Activated T-helper 2 cell treated with anti-CD3 and anti-CD28 coated beads, Interferon-gamma antibody, Interleukin-2, Interleukin-4, amounts not matched to agents 10 μg/mL and 5 μg/mL and 100 μg/mL, durations not matched to agents 14 hours and 24 hours and 36 hours (primary cell): ENCODE results near the gene PLCH1. TPM values are rescaled to one million over a fixed set of nuclear protein-coding genes. Genes with fewer than 3 reads are reported as not detected.
A peak's percentile ranks its signal among the peaks of the same experiment; 100 is the strongest.

ENCODE experiments used
- DNase-seq: peaks from one replicate; pipeline ENCODE4 v3.0.0; 2021; ENCODE audit warnings: low spot score
- H3K27ac Mint-ChIP-seq: one replicate; pipeline ENCODE4 v1.8.0; 2021; ENCODE audit warnings: mixed read lengths
- H3K27me3 Mint-ChIP-seq: one replicate; pipeline ENCODE4 v1.8.0; 2021; ENCODE audit warnings: low read depth, mixed read lengths
- H3K36me3 Mint-ChIP-seq: one replicate; pipeline ENCODE4 v1.8.0; 2021; ENCODE audit warnings: low read depth, mixed read lengths
- H3K4me1 Mint-ChIP-seq: one replicate; pipeline ENCODE4 v1.8.0; 2021; ENCODE audit warnings: low read depth, mixed read lengths
- H3K4me3 Mint-ChIP-seq: one replicate; pipeline ENCODE4 v1.8.0; 2021; ENCODE audit warnings: low read depth, mild to moderate bottlenecking, moderate library complexity, mixed read lengths
- H3K9me3 Mint-ChIP-seq: one replicate; pipeline ENCODE4 v1.8.0; 2021; ENCODE audit warnings: mixed read lengths
- intact Hi-C: fragments of 100-400 bp; cut with micrococcal nuclease; formaldehyde crosslinking; loops from one replicate; pipeline ENCODE4 v1.15.1; 2023
- total RNA-seq: library from RNA; stranded (reverse); gene quantifications from 2 replicates; pipeline ENCODE4 v1.2.3, GENCODE V29; 2022

The PLCH1 gene
- 0.09 and 0.25 TPM in 2 replicates for total RNA-seq

- Mint-ChIP-seq H3K27ac (no peak within 1 kb of the TSS), H3K4me3 (peak within 1 kb of the TSS; percentile 64), H3K9me3 (no peaks in the 10 kb centered on the region), H3K4me1 (peaks cover 19% of the 10 kb centered on the region), H3K27me3 (peaks cover 61% of the 10 kb centered on the region), H3K36me3 (no peaks in the 10 kb centered on the region)
- peak; percentile 13 for DNase-seq
- intact Hi-C loops = loop anchor here (10.0 kb wide), 1 partner anchor 120 kb away; no protein-coding TSS in a partner anchor
Measured at GRCh38 chr3:155744626-155745324, at the start of gene PLCH1. TSS of gene PLCH1 (minus strand) at chr3:155745071. CDS start at chr3:155704224, 40,847 bp downstream.

DNA sequence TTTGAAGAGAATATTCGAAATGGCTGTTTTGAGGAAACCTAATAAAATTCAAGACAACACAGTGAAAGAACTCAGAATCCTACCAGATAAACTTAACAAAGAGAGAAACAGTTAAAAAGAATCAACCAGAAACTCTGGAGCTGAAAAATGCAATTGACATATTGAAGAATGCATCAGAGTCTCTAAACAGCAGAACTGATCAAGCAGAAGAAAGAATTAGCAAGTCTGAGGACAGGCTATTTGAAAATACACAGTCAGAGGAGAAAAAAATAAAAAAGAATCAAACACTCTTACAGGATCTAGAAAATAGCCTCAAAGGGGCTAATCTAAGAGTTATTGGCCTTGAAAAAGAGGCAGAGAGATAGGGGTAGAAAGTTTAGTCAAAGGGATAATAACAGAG, 47.7 kb upstream of the PLCH1 start:
- intact Hi-C loops = no loop called here
- peaks cover 7% of the 10 kb centered on the region for H3K9me3 Mint-ChIP-seq
- no peaks in the 10 kb centered on the region for H3K27me3 Mint-ChIP-seq
- no peak overlapping the region for H3K27ac Mint-ChIP-seq
- DNase-seq = no peak
- H3K4me1 Mint-ChIP-seq = peaks cover 6% of the 10 kb centered on the region
- no peak overlapping the region for H3K4me3 Mint-ChIP-seq
- peaks cover 18% of the 10 kb centered on the region for H3K36me3 Mint-ChIP-seq

GRCh38 chr3:155791190-155791589, 46.3 kb upstream of the PLCH1 start:
- H3K36me3 Mint-ChIP-seq = peaks cover 15% of the 10 kb centered on the region
- no peaks in the 10 kb centered on the region for H3K27me3 Mint-ChIP-seq
- DNase-seq = no peak
- H3K4me1 Mint-ChIP-seq = peaks cover 6% of the 10 kb centered on the region
- intact Hi-C loops = no loop called here
- H3K4me3 Mint-ChIP-seq = no peak overlapping the region
- no peak overlapping the region for H3K27ac Mint-ChIP-seq
- H3K9me3 Mint-ChIP-seq = peaks cover 7% of the 10 kb centered on the region

DNA sequence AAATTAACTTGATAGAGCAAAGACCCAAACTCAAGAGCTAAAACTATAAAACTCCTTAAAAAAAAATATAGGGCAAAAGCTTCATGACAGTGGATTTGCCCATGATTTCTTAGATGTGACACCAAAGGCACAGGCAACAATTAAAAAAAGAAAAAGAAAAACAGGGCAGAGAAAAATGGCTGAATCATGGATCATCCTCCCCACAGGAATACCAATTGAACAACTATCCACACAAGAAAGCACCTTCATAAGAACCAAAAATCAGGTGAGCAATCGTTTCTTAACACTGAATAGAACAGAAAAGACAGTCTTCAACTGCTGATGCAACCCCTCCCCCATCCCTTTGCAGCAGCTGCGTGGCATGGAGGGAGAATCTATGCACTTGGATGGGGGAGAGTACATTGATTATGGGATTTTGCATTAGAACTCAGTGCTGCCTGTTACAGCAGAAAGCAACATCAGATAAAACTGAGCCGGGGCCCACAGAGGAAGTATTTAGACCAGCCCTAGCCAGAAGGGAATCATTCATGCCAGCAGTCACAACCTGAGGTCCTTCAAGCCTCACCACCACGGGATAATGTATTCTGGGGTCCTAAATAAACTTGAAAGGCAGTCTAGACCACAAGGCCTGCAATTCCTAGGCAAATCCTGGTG, 45.5 kb upstream of the PLCH1 start:
- H3K4me3 Mint-ChIP-seq = no peak overlapping the region
- no peak overlapping the region for H3K27ac Mint-ChIP-seq
- no peak for DNase-seq

GRCh38 chr3:155785662-155786295, 40.9 kb upstream of the PLCH1 start:
- H3K4me1 Mint-ChIP-seq = peaks cover 6% of the 10 kb centered on the region
- H3K27ac Mint-ChIP-seq = no peak overlapping the region
- peaks cover 9% of the 10 kb centered on the region for H3K9me3 Mint-ChIP-seq
- H3K4me3 Mint-ChIP-seq = no peak overlapping the region
- H3K36me3 Mint-ChIP-seq = peaks cover 10% of the 10 kb centered on the region
- intact Hi-C loops = no loop called here
- no peak for DNase-seq
- H3K27me3 Mint-ChIP-seq = no peaks in the 10 kb centered on the region

More for the DNA sequence above, 45.5 kb upstream of the PLCH1 start:
- H3K4me1 Mint-ChIP-seq = peaks cover 8% of the 10 kb centered on the region
- H3K27me3 Mint-ChIP-seq = no peaks in the 10 kb centered on the region
- intact Hi-C loops = no loop called here
- peaks cover 7% of the 10 kb centered on the region for H3K9me3 Mint-ChIP-seq
- H3K36me3 Mint-ChIP-seq = peaks cover 15% of the 10 kb centered on the region

DNA sequence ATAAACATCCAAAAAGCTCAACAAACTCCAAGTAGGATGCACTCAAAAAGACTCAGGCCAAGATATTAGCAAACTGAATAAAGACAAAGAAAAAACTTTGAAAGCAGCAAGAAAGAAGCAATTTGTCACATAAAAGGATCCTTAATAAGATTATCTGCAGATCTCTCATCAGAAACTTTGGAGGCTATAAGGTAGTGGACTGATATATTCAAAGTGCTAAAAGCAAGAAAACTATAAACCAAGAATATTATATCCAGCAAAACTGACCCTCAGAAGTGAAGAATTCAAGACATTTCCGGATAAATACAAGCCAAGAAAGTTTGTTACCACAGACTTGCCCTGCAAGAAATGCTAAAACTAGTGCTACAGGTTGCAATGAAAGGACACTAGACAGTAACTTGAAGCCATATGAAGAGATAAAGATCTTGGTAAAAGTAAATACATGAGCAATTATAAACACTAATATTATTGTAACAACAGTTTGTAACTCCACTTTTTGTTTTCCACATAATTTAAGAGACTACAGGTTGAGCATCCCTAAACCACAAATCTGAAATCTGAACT, 37.6 kb upstream of the PLCH1 start:
- intact Hi-C loops = no loop called here
- H3K36me3 Mint-ChIP-seq = peaks cover 10% of the 10 kb centered on the region
- no peak for DNase-seq
- no peak overlapping the region for H3K27ac Mint-ChIP-seq
- H3K27me3 Mint-ChIP-seq = no peaks in the 10 kb centered on the region
- H3K9me3 Mint-ChIP-seq = peaks cover 9% of the 10 kb centered on the region
- no peak overlapping the region for H3K4me3 Mint-ChIP-seq
- peaks cover 2% of the 10 kb centered on the region for H3K4me1 Mint-ChIP-seq

DNA sequence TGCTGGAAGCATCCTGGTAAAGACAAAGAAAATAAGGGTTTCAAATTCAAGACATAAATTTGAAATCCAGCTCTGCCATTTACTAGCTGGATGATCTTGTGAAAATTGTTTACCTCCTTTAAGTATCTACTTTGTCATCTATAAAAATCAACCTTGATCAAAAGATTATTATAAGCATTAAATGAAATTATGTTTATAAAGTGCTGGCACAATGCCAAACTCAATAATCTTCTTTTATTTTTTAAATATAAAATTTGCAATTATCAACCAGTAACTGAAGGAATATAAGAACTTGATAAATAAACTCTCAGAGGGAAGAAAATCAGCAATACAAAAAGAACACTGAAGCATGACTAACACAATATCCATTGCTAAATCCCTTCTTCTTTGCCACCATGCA, 35.4 kb upstream of the PLCH1 start:
- peaks cover 9% of the 10 kb centered on the region for H3K9me3 Mint-ChIP-seq
- H3K4me1 Mint-ChIP-seq = no peaks in the 10 kb centered on the region
- intact Hi-C loops = no loop called here
- DNase-seq = no peak
- no peaks in the 10 kb centered on the region for H3K27me3 Mint-ChIP-seq
- H3K27ac Mint-ChIP-seq = no peak overlapping the region
- H3K4me3 Mint-ChIP-seq = no peak overlapping the region
- H3K36me3 Mint-ChIP-seq = peaks cover 10% of the 10 kb centered on the region

DNA sequence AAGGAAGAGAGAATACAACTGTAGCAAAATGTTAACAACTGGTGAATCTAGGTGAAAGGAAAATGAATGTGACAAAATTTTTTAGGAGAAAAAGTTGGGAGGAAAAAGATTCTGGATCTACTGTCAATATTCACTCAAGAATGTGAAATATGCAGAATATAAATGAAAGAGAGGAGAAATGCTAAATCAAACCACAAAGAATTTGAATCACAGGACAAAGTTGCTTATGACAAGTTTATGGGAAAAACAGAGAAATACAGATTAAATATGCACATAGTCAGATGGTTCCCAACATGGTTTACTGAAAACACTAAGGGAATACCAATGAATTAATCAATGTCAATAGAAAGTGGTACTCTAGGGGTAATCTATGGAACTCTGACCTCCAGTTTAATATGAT, 33.6 kb upstream of the PLCH1 start:
- no peak for DNase-seq
- H3K4me1 Mint-ChIP-seq = no peaks in the 10 kb centered on the region
- peaks cover 9% of the 10 kb centered on the region for H3K9me3 Mint-ChIP-seq
- no peaks in the 10 kb centered on the region for H3K27me3 Mint-ChIP-seq
- no peak overlapping the region for H3K4me3 Mint-ChIP-seq
- no peak overlapping the region for H3K27ac Mint-ChIP-seq
- H3K36me3 Mint-ChIP-seq = peaks cover 10% of the 10 kb centered on the region
- intact Hi-C loops = no loop called here

- DNase-seq = no peak
- no peaks in the 10 kb centered on the region for H3K27me3 Mint-ChIP-seq
- peaks cover 7% of the 10 kb centered on the region for H3K36me3 Mint-ChIP-seq
Measured at GRCh38 chr3:155772801-155773200, 27.9 kb upstream of the PLCH1 start.

DNA sequence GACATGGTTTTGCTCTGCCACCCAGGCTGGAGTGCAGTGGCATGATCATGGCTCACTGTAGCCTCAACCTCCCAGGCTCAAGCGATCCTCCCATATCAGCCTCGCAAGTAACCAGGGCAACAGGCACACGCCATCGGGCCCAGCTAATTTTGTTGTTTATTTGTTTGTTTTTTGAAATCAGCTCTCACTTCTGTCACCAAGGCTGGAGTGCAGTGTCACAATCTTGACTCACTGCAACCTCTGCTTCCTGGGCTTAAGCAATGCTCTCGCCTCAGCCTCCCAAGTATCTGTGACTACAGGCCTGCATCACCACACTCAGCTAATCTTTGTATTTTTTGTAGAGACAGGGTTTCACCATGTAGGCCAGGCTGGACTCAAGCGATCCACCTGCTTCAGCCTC, 26.3 kb upstream of the PLCH1 start:
- Mint-ChIP-seq H3K9me3 (peaks cover 8% of the 10 kb centered on the region), H3K27me3 (no peaks in the 10 kb centered on the region), H3K36me3 (peaks cover 7% of the 10 kb centered on the region), H3K27ac (no peak overlapping the region), H3K4me1 (no peaks in the 10 kb centered on the region), H3K4me3 (no peak overlapping the region)
- intact Hi-C loops = no loop called here
- no peak for DNase-seq

More at GRCh38 chr3:155772801-155773200, 27.9 kb upstream of the PLCH1 start:
- intact Hi-C loops = no loop called here
- no peak overlapping the region for H3K4me3 Mint-ChIP-seq
- H3K4me1 Mint-ChIP-seq = no peaks in the 10 kb centered on the region
- peaks cover 8% of the 10 kb centered on the region for H3K9me3 Mint-ChIP-seq
- H3K27ac Mint-ChIP-seq = no peak overlapping the region

DNA sequence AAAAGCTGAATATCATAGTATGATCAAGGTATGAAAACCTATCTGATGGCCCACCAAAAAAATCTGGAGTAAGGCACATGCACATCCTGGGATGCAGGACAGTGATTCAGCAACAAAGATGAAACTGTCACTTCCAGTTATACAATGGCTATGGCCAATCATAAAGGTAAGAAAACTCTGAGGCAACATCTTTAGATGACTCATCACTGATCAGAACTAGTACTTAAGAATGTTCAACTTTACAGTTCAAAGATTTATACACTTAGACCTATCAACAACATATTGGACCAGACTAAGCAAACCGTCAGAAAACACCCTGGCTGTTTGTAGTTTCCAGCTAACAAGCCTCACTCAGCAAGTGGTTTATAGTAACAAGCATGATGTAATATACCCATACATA, 21.3 kb upstream of the PLCH1 start:
- Mint-ChIP-seq H3K4me1 (no peaks in the 10 kb centered on the region), H3K9me3 (peaks cover 8% of the 10 kb centered on the region), H3K27me3 (no peaks in the 10 kb centered on the region), H3K4me3 (no peak overlapping the region), H3K27ac (no peak overlapping the region), H3K36me3 (peaks cover 4% of the 10 kb centered on the region)
- DNase-seq = no peak
- intact Hi-C loops = no loop called here

DNA sequence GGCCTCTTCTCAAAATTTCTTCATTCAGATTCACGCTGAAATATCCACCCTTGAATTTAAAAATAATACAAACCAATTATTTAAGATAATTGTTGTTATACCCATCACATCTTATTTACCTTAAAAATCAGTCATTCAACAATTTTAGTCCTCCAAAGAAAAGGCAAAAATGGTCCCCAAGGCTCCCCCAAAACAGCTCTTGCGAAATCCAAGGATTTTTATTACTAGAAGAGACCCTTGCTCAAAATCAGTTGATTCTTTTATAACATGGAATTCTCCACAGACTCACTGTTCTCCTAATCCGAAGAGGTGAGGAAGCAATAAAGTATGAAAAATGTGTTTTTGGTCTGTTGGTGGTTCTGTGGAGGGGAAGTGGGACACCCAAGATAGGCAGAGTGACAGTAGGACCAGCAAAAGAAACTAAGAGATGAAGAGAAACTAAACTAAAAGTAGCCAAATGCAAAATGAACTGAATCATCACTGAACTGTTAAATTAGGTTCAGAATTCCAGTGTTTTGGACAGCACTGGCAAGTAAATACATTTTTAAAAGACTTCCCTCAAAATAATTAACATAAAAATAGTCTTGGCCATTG, 19.1 kb upstream of the PLCH1 start:
- Mint-ChIP-seq H3K4me1 (no peaks in the 10 kb centered on the region), H3K27ac (no peak overlapping the region)
- no peak for DNase-seq

More for the DNA sequence above, 19.1 kb upstream of the PLCH1 start:
- Mint-ChIP-seq H3K27me3 (no peaks in the 10 kb centered on the region), H3K4me3 (no peak overlapping the region), H3K36me3 (no peaks in the 10 kb centered on the region), H3K9me3 (no peaks in the 10 kb centered on the region)
- intact Hi-C loops = no loop called here
